IPS-20b (cell line): Measurements from ENCODE around the gene CROT.

ENCODE experiments used
- H3K27ac ChIP-seq: one replicate; pipeline ENCODE4 v1.5.1; 2013; ENCODE audit warnings: low read length
- H3K27me3 ChIP-seq: 2 replicates; pipeline ENCODE4 v1.6.1; 2013; ENCODE audit warnings: mild to moderate bottlenecking, low read length, inconsistent platforms; ENCODE audit not compliant: insufficient read depth
- H3K36me3 ChIP-seq: 2 replicates; pipeline ENCODE4 v1.6.1; 2013; ENCODE audit warnings: low read depth, mild to moderate bottlenecking, inconsistent platforms, low read length, moderate library complexity; ENCODE audit not compliant: insufficient read depth
- H3K4me1 ChIP-seq: 2 replicates; pipeline ENCODE4 v1.6.1; 2013; ENCODE audit warnings: mild to moderate bottlenecking, control low read depth, inconsistent platforms, low read length, moderate library complexity; ENCODE audit not compliant: insufficient read depth
- H3K4me3 ChIP-seq: 2 replicates; pipeline ENCODE4 v1.5.1; 2013; ENCODE audit warnings: mild to moderate bottlenecking, low read length, inconsistent platforms
- H3K9ac ChIP-seq: 2 replicates; pipeline ENCODE4 v1.6.1; 2013; ENCODE audit warnings: low read depth, mild to moderate bottlenecking, inconsistent platforms, low read length, moderate library complexity
- H3K9me3 ChIP-seq: 2 replicates; pipeline ENCODE4 v1.6.1; 2013; ENCODE audit warnings: mild to moderate bottlenecking, low read depth, low read length, inconsistent platforms; ENCODE audit not compliant: insufficient read depth

The CROT gene

DNA sequence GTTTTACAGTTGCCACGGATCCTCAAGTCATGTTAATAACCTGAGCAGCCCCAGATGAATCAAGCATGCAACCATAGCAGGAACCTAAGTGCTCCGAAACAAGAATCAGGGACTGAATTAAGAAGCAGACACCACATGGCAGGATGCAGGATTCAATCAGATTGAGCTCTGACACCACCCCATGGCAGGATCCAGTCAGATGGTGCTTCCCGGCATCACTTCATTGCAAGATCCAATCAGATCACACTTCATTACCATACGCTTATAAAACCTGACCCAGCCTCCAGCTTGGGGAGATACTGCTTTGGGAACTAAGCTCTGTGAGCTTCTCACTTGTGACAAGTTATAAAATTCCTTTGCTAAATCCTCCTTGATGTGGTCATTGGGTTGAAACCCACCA, 74.7 kb downstream of the CROT start:
- no peaks in the 10 kb centered on the region for H3K9me3 ChIP-seq
- H3K27me3 ChIP-seq = no peaks in the 10 kb centered on the region
- H3K4me1 ChIP-seq = no peaks in the 10 kb centered on the region
- H3K4me3 ChIP-seq = no peak overlapping the region
- H3K36me3 ChIP-seq = no peaks in the 10 kb centered on the region
- no peak overlapping the region for H3K9ac ChIP-seq
- no peak overlapping the region for H3K27ac ChIP-seq

DNA sequence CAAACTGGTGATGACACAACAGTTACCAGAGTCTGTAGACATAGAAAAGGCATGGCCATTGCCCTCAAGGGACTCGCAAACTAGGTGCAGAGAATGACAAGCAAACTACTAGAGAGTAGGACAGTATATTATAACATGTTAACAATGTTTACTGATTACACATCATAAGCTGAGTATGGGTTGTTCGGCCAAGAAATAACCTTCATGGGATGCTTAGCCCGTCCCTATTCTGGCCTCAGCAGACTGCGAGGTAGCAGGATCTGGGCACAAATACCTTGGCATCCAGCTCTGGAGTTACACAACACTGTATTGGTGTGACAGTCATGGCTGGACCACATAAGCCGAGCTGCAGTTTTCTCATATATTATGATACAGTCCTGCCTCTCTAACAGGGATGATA, 78.6 kb downstream of the CROT start:
- Histone ChIP-seq H3K36me3 (no peaks in the 10 kb centered on the region), H3K9me3 (no peaks in the 10 kb centered on the region), H3K9ac (no peak overlapping the region), H3K27me3 (no peaks in the 10 kb centered on the region), H3K4me3 (no peak overlapping the region), H3K27ac (no peak overlapping the region), H3K4me1 (no peaks in the 10 kb centered on the region)

DNA sequence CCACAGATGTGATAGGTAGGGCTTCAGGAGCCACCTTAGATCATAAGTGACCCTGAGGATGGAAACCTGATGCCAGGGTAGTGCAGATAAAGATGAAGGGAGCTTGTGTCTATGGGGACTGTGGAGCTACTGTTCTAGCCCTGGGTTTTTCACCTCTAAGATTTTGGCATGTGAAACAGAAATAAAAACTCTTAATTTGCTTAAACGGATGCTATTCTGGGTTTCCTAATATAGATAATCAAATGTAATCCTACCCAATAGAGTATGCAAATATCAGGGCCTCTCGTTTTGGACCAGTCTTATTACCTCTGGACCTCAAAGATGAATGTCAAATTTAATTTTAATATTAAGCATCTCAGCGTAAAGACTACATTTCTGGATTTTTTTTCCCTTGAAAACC, 80.7 kb downstream of the CROT start:
- H3K9ac ChIP-seq = no peak overlapping the region
- no peaks in the 10 kb centered on the region for H3K36me3 ChIP-seq
- H3K9me3 ChIP-seq = no peaks in the 10 kb centered on the region
- H3K4me3 ChIP-seq = no peak overlapping the region
- H3K4me1 ChIP-seq = no peaks in the 10 kb centered on the region
- no peak overlapping the region for H3K27ac ChIP-seq
- no peaks in the 10 kb centered on the region for H3K27me3 ChIP-seq

- no peaks in the 10 kb centered on the region for H3K36me3 ChIP-seq
- H3K27me3 ChIP-seq = no peaks in the 10 kb centered on the region
- H3K4me3 ChIP-seq = no peak overlapping the region
- H3K9ac ChIP-seq = no peak overlapping the region
- H3K4me1 ChIP-seq = no peaks in the 10 kb centered on the region
- no peaks in the 10 kb centered on the region for H3K9me3 ChIP-seq
- H3K27ac ChIP-seq = no peak overlapping the region
Measured at GRCh38 chr7:87427288-87427687, 81.8 kb downstream of the CROT start.

GRCh38 chr7:87432536-87432935, 87.1 kb downstream of the CROT start:
- Histone ChIP-seq H3K36me3 (no peaks in the 10 kb centered on the region), H3K4me3 (no peak overlapping the region)

GRCh38 chr7:87435546-87435945, 90.1 kb downstream of the CROT start:
- no peaks in the 10 kb centered on the region for H3K27me3 ChIP-seq
- no peaks in the 10 kb centered on the region for H3K9me3 ChIP-seq
- H3K36me3 ChIP-seq = no peaks in the 10 kb centered on the region
- no peak overlapping the region for H3K4me3 ChIP-seq
- no peaks in the 10 kb centered on the region; the same call in 1 of the 2 replicates for H3K4me1 ChIP-seq
- no peak overlapping the region for H3K9ac ChIP-seq
- H3K27ac ChIP-seq = no peak overlapping the region

More at GRCh38 chr7:87432536-87432935, 87.1 kb downstream of the CROT start:
- Histone ChIP-seq H3K9me3 (no peaks in the 10 kb centered on the region), H3K9ac (no peak overlapping the region), H3K27ac (no peak overlapping the region), H3K4me1 (no peaks in the 10 kb centered on the region), H3K27me3 (no peaks in the 10 kb centered on the region)

DNA sequence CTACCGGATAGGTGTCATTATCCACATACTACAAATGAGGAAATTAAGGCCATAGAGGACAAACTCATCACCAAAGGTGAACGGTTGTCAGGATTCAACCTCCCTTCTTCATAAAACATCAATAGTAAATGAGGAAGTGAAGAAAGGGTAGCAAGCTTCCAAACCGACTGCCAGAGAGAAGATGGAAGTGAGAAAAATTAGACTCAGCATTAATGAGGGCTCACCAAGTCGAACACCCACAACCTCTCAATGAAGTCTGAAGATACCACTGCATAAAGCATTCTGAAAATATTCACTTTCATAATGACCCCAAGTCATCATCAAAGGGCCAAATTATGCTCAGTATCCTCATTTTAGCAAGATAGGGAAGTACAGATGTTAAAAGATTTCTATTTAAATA, 100.4 kb downstream of the CROT start:
- no peaks in the 10 kb centered on the region for H3K4me1 ChIP-seq
- H3K4me3 ChIP-seq = no peak overlapping the region
- H3K36me3 ChIP-seq = no peaks in the 10 kb centered on the region
- no peak overlapping the region for H3K9ac ChIP-seq
- no peaks in the 10 kb centered on the region for H3K9me3 ChIP-seq
- no peak overlapping the region for H3K27ac ChIP-seq
- H3K27me3 ChIP-seq = no peaks in the 10 kb centered on the region

DNA sequence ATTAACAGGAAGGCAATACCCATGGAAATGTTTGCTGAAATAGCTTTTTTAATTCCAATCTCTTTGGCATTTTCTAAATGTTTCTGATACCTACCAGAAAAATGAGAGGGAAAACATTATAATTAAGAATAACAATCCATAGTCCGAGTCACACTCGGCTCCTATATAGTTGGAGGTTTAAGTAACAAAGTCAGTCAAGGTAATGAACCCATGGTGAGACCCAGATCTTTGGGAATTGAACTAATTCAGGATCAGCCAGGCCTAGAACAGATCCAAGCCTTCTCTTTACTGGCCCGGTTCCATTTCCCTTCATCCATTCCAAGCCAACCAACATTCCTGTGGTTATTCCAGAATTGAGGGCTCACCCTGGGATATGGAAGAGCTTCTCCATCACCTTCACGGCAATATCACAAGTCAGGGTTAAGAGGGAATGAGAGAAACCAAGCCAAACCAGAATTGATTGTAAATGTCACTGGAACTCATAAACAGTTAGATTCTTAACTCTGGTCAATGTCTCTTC, 101.7 kb downstream of the CROT start:
- no peak overlapping the region for H3K9ac ChIP-seq
- H3K27me3 ChIP-seq = no peaks in the 10 kb centered on the region
- no peaks in the 10 kb centered on the region for H3K36me3 ChIP-seq
- H3K9me3 ChIP-seq = no peaks in the 10 kb centered on the region
- H3K4me1 ChIP-seq = no peaks in the 10 kb centered on the region
- H3K4me3 ChIP-seq = no peak overlapping the region
- no peak overlapping the region for H3K27ac ChIP-seq

- H3K9me3 ChIP-seq = no peaks in the 10 kb centered on the region
- H3K27me3 ChIP-seq = no peaks in the 10 kb centered on the region
- no peak overlapping the region for H3K9ac ChIP-seq
- no peaks in the 10 kb centered on the region for H3K36me3 ChIP-seq
- no peak overlapping the region for H3K27ac ChIP-seq
- H3K4me3 ChIP-seq = no peak overlapping the region
- H3K4me1 ChIP-seq = no peaks in the 10 kb centered on the region
Measured at GRCh38 chr7:87448388-87448787, 102.9 kb downstream of the CROT start.
